HG02610 (cell line): Measurements from ENCODE around the gene SGCE.

Source experiments
- ATAC-seq: cut with Tn5 transposase; IDR thresholded peaks from one replicate; pipeline ENCODE4 v1.9.1; 2021; ENCODE audit warnings: mild to moderate bottlenecking, moderate library complexity; ENCODE audit not compliant: unreplicated experiment

The SGCE gene

DNA sequence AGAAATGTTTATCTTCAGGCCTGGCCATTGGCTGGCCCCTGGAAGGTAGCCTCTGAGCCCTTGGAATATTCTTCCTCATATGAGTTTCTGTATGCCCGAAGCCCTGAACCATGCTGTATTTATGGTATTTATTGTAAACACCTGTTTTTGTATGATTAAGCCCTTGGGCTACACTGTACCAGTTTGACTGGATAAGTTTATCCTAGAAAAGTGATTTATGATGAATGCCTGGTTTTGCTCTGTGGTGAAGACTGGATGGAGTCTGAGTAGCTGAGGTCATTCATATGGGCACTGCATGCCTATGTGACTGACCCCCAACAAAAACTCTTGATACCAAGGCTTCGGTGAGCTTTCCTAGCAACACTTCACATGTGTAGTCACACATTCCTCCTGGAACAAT lies 79.6 kb downstream of the SGCE start:
- no peak for ATAC-seq

DNA sequence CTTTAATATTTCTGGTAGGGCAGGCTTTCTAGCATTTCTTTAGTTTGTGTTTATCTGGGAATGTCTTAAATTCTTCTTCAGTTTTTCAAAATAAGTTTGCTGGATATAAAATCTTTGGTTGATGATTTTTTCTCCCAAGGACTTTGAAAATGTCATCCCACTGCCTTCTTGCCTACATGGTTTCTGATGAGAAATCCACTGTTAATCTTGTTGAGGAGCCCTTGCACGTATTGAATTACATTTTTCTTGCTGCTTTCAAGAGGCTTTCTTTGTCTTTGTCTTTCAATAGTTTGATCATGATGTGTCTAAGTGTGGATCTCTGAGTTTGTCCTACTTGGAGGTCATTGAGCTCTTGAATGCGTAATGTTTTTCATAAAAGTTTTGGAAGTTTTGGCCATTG lies 80.3 kb downstream of the SGCE start:
- no peak for ATAC-seq

DNA sequence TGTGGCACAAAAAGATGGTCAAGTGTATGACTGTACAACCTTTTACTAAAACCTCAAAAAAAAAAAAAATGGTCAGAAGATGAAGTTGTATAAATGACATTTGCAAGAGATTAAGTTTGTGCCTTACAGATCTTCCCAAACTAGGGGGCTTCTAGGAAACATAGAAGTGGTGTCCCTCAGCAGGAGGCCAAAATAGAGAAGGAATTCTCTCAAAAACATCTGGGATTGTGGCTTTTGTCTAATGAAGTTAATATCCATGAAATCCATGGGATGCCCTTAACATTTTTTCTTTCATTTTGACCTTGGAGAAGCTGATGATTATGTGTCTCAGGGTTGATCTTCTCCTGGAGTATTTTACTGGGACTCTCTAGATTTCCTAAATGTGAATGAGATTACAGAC lies 84.1 kb downstream of the SGCE start:
- ATAC-seq: no peak

DNA sequence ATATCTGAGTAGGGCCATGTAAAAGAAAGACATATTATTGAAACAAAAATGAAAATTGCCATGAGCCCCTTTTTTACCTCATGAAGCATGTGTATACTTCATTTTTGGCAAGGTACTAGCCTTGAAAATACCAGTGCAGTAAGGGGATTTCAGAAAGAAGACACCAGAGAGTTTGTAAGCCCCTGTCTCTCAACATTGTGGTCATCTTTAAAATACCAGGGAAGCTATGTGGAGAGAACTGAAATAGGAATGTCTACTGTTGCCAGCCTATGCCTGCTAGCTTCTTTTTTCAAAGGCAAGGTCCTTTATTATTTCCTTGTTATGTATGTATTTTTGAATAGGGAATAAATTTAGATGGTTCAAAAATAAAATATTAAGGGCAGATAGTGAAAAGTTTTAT lies 88.5 kb downstream of the SGCE start:
- ATAC-seq: no peak

DNA sequence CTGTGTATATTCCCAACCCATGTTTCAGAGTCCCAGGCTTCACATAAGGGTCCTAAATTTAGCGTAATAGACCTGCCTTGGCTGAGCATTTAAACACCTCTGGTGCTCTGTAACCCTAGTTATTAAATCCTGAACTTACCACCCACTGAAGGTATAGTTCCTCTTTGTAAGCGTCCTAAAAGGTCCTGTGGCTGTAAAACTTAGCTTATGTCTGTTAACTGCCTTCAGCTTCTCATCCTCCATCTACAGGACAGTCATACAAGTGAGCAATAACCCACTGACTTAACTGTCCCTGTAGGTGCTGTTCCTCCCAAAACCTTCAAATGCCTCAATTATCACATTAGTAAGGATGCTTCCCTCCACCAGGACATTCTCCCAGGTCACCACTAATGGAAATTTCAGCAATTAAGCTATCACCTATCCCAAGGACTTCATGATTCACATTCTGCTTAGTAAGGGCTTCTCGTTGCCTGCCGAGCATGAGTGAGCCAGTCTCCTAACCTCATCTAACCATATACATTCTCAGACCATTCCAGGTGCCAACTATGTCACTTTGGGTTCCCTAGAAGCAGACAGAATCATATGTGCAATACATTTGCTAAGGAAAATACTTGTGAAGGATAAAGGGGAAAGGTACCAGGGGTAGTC lies 90.6 kb downstream of the SGCE start:
- no peak for ATAC-seq

DNA sequence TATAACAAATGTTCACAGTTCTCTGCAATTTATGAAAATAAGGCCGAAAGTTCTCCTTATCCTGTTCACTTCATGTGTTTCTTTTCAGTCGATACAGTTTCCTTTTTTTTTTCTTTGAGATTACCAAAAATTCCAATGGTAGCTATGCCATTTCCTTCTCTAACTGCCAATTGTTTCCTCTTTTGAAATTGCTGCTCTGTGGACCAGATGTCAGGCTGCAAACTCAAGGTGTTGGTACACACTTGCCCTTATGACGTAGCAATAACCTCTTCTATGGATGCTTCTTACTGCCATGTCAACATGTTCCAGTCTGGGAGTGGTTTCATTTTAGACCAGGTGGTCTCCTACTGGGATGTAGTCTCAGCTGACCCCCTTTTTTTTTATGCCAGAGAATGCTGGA lies 93.4 kb downstream of the SGCE start:
- ATAC-seq: no peak

DNA sequence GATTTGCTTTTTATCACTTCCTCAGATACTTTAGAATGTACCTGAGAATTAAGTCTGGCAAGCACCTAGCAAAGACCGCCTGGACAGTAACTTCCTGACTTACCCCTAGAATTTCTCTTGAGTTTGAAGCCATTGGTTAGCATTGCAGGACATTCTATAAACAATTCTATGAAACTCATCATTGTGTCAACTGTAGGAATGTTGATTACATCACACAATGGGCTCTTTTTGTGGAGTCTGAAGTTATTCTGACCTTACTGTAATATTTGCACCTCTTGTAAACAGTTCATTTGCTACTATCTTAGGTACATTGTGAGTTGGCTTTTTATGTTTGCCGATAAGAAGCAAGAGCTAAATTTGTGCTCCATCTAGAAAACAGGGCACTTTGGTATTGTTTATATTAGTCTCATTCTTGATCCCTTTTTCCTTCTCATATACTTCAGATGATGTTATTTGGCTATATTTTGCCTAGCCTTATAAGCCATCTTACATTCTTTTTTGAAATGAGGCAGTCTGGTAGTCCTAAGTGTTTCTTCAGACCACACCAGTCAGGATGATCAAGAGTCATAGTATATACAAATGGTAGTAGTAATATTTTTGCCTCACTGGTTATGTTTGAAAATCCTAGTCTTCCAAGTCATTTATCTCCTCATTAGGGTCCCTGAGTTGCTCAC lies 94.0 kb downstream of the SGCE start:
- ATAC-seq: no peak

DNA sequence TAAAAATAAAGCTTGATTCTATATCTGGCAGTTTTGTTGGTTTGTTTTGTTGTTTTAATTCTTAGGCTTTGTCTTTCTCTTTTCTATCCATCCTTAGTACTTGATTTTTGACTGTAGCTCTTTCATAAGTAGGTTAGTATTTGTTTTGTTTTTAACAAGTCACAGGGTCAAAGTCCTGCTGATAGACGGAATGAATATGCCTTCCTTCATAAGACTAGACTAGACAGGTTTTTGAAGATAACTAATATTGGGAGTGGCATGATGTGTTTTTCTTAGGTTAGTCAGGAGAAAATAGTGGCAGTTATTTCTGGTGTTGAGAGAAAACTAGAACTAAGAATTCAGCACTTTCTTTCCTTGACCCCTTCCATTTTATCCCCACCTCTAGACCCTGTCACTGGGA lies 96.0 kb downstream of the SGCE start:
- no peak for ATAC-seq

DNA sequence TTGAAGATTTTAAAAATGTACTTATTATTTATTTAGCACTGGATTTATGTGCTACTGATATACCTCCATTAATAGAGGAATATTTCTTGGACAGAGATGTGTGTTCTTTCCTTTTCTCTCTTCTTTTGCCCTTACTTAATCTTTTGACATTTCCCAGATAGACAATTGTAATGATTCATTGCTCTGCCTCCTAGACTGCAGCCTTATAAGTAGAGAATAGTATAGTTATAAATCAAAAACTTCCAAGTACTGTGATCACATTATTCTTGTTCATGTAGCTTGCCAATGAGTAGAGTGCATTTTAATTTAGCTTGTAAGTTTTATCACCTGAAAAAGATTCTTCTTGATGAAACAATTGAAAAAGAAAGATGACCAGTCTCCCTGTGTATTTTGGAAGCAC lies 98.7 kb downstream of the SGCE start:
- ATAC-seq: no peak

DNA sequence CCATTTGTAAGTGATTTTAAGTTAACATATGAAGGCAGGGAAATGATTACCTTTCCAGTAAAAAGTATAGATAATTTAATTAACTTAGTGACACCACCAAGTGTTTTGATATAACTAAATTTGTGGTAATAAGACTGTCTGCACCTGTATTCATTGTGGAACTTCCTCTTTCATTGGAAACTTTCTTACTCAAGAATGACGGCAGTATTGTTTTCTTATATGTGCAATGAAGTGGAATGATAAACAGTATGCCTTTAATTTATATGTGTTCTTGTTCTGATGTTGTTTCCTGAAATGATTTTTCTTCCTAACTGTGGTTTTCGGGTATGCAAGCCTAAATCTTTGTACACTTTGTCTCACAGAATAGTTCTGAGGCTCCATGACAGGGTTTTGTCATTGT lies 99.9 kb downstream of the SGCE start:
- ATAC-seq: peak; percentile 57

DNA sequence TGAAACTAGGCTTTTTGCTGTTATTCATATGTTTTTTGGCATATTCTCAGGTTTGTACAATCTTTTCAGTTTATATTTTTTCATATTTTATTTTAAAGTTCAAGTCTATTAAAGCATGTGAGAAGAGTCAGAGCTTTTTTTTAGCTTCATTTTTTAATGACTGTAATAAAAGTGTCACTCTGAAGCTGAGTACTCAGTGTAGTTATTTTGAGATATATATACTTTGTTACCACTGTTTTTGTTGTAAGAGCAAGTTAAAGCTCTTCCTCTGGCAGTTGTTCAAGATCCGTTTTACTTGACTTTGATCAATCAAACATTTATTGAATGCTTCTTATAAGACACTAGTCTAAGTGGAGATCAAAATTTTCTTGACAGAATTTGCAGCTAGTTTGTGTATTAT lies 108.8 kb downstream of the SGCE start:
- no peak for ATAC-seq

DNA sequence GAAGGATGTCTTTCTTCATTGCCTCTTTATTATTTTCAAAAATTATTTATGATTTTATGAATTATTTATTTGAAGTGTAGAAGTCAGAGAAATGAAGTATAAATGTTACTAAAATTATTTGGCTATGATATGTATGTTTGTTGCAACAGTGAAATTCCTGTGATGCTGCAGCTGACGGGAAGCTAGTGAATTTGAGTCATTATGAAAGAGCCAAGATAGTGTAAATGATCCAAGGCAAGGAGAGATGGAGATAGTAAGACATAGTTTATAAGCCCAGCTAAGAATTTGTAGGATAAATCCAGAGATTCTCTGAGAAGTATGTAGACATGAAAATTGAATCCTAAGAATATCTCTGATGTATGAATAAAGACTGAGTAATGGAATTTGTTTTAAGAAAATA lies 115.5 kb downstream of the SGCE start:
- no peak for ATAC-seq
